Panc1 (cell line): Measurements from ENCODE around the gene WDFY2. TPM values are rescaled to one million over a fixed set of nuclear protein-coding genes. Genes with fewer than 3 reads are reported as not detected.

ENCODE experiments used
- ATAC-seq: fragments of 200-7000 bp; cut with Tn5 transposase; 2 replicates; pipeline ENCODE4 v1.9.1; 2020; ENCODE audit warnings: mild to moderate bottlenecking, moderate library complexity
- BruUV-seq: library from RNA; stranded (reverse); fragments of 400-500 nt; replicated peaks from 2 replicates; lab custom pipeline; 2021; lab: Mats Ljungman, UMichigan
- CTCF ChIA-PET: fragments of 300-600 bp; sonication (Branson Sonifier 250); formaldehyde crosslinking; loops from one replicate; lab custom pipeline; 2022; ENCODE audit warnings: antibody characterized with exemption; lab: Charles Lee
- POLR2A ChIA-PET: fragments of 300-600 bp; sonication (Branson Sonifier 250); formaldehyde crosslinking; loops from one replicate; lab custom pipeline; 2022; ENCODE audit warnings: antibody characterized with exemption; lab: Charles Lee
- DNase-seq: peaks from one replicate; pipeline ENCODE4 v3.0.0-alpha.2; 2010; ENCODE audit warnings: low read depth, low spot score
- H3K27ac ChIP-seq: 2 replicates; pipeline ENCODE4 v1.5.1; 2011; ENCODE audit warnings: mild to moderate bottlenecking, low read length, inconsistent platforms
- H3K27me3 ChIP-seq: fragments of 200-500 bp; sonication (Bioruptor generic); 2 replicates; pipeline ENCODE4 v1.6.0; 2014; ENCODE audit warnings: low read length, inconsistent platforms; ENCODE audit not compliant: control insufficient read depth, insufficient read depth
- H3K36me3 ChIP-seq: fragments of 200-500 bp; sonication (Bioruptor generic); 2 replicates; pipeline ENCODE4 v1.5.1; 2014; ENCODE audit warnings: inconsistent platforms, mild to moderate bottlenecking, low read length, moderate library complexity; ENCODE audit not compliant: control insufficient read depth, insufficient read depth
- H3K4me1 ChIP-seq: 2 replicates; pipeline ENCODE4 v1.5.1; 2011; ENCODE audit warnings: inconsistent platforms, mild to moderate bottlenecking, low read length, moderate library complexity; ENCODE audit not compliant: control insufficient read depth, insufficient read depth
- H3K4me3 ChIP-seq, 2 experiments: 2 replicates each; pipeline ENCODE4 v1.5.1; 2011 to 2012; ENCODE audit warnings: low read depth in 2 of 2, low read length in 2 of 2, mild to moderate bottlenecking in 2 of 2, inconsistent platforms in 1 of 2, moderate library complexity in 1 of 2
- H3K9me3 ChIP-seq: fragments of 200-500 bp; sonication (Bioruptor generic); 2 replicates; pipeline ENCODE4 v1.5.1; 2014; ENCODE audit warnings: low read depth, mild to moderate bottlenecking, inconsistent platforms, low read length, moderate library complexity; ENCODE audit not compliant: control insufficient read depth, insufficient read depth
- CTCF ChIP-seq: fragments of 450-650 bp; IDR thresholded peaks from 2 replicates; pipeline ENCODE4 v1.5.1; 2017; ENCODE audit warnings: mild to moderate bottlenecking
- POLR2AphosphoS5 ChIP-seq: IDR thresholded peaks from 2 replicates; pipeline ENCODE4 v1.6.1; 2012; ENCODE audit warnings: mild to moderate bottlenecking, low read depth, low read length, moderate library complexity
- SIN3A ChIP-seq: IDR thresholded peaks from 2 replicates; pipeline ENCODE4 v1.6.1; 2012; ENCODE audit warnings: low read depth, mild to moderate bottlenecking, low read length, moderate library complexity, borderline replicate concordance; ENCODE audit not compliant: insufficient read depth
- TCF7L2 ChIP-seq: IDR thresholded peaks from 2 replicates; pipeline ENCODE4 v1.6.1; 2011; ENCODE audit warnings: mild to moderate bottlenecking, low read depth, low read length, inconsistent platforms
- in situ Hi-C: cut with HindIII; loops from 2 replicates; pipeline ENCODE4 v1.10.0; 2016; ENCODE audit warnings: low sequenced_read_pairs, low pct_unique_long_range_greater_than_20kb
- intact Hi-C: fragments of 100-400 bp; cut with micrococcal nuclease; formaldehyde crosslinking; loops from one replicate; pipeline ENCODE4 v1.10.0; 2022; ENCODE audit not compliant: unreplicated experiment
- total RNA-seq: library from RNA; stranded (reverse); gene quantifications from one replicate; pipeline ENCODE4 v1.2.1, GENCODE V29; 2021; ENCODE audit not compliant: unreplicated experiment
- TF ChIP-seq, protein P1 (sequence below), 2 experiments: IDR thresholded peaks; 2 replicates each; pipeline ENCODE4 v1.6.1; 2011 to 2012; ENCODE audit warnings: low read depth in 2 of 2, control low read depth in 1 of 2, low read length in 1 of 2, mild to moderate bottlenecking in 1 of 2, moderate library complexity in 1 of 2; ENCODE audit not compliant: insufficient read depth in 1 of 2

Gene WDFY2
- total RNA-seq, 1 experiment from 2014 or later, result 7.8 TPM

DNA sequence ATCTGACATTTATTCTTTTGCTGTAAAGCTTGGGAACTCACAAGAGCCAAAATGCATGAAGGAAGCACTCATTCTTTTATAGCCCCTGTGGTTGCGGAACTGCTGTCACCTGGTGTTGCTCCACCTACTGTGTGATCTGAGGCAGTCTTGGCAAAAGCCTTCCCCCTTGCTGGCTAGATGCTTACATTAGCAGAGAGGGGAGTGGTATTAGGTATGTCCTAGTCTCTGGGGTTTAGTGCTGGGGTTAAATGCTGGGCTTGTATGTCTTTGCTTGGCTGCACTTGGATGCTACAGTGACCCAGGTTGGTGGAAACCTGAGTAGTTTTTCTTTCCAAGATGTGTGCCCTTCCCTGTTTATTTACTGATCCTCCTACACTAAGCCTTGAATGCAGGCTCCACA lies 99.3 kb downstream of the WDFY2 start:
- Histone ChIP-seq H3K27me3 (no peaks in the 10 kb centered on the region), H3K36me3 (no peaks in the 10 kb centered on the region), H3K27ac (no peak overlapping the region), H3K4me1 (peaks cover 3% of the 10 kb centered on the region), H3K9me3 (no peaks in the 10 kb centered on the region), H3K4me3 (no peak overlapping the region)
- no TSS peak for BruUV-seq
- intact Hi-C loops (no loop called here), in situ Hi-C loops (no loop called here)
- POLR2A ChIA-PET, result no interaction called here
- DNase-seq, result no peak
- TF ChIP-seq, protein P1, sequence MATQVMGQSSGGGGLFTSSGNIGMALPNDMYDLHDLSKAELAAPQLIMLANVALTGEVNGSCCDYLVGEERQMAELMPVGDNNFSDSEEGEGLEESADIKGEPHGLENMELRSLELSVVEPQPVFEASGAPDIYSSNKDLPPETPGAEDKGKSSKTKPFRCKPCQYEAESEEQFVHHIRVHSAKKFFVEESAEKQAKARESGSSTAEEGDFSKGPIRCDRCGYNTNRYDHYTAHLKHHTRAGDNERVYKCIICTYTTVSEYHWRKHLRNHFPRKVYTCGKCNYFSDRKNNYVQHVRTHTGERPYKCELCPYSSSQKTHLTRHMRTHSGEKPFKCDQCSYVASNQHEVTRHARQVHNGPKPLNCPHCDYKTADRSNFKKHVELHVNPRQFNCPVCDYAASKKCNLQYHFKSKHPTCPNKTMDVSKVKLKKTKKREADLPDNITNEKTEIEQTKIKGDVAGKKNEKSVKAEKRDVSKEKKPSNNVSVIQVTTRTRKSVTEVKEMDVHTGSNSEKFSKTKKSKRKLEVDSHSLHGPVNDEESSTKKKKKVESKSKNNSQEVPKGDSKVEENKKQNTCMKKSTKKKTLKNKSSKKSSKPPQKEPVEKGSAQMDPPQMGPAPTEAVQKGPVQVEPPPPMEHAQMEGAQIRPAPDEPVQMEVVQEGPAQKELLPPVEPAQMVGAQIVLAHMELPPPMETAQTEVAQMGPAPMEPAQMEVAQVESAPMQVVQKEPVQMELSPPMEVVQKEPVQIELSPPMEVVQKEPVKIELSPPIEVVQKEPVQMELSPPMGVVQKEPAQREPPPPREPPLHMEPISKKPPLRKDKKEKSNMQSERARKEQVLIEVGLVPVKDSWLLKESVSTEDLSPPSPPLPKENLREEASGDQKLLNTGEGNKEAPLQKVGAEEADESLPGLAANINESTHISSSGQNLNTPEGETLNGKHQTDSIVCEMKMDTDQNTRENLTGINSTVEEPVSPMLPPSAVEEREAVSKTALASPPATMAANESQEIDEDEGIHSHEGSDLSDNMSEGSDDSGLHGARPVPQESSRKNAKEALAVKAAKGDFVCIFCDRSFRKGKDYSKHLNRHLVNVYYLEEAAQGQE (IDR thresholded peaks at IDR 0.05; ENCODE audit: insufficient read depth in 1 of 2, low read depth in 2 of 2, low read length in 1 of 2), result no peak
- no peak for TF ChIP-seq TCF7L2
- no peak for TF ChIP-seq SIN3A
- no peak for TF ChIP-seq CTCF
- no peak for TF ChIP-seq POLR2AphosphoS5
- no peak for ATAC-seq
- CTCF ChIA-PET, result interaction anchor here (0.7 kb wide), 1 partner anchor 15 kb away, joined by 9 read pairs; no protein-coding TSS in a partner anchor

DNA sequence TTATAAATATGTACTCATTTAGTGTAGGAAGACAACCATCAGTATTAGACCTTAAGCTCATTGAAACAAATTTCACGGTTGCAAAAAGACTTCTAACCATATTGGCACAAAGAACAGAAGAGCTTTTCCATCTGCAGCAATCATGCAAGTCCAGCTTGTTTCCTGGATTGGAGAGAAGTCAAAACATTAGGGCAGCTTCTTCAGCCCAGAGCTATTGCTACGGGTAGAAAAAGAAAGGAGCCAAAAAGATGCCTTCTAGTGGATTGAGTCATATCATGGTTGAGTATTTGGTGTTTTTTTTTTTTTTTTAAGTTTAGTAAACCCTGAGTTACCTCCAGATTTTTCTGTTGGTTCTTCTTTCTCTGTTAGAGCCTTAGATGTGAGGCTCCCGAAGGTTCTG lies 99.8 kb downstream of the WDFY2 start:
- H3K4me1 ChIP-seq, result peaks cover 8% of the 10 kb centered on the region

More for the DNA sequence above, 99.8 kb downstream of the WDFY2 start:
- no peaks in the 10 kb centered on the region for H3K36me3 ChIP-seq
- POLR2A ChIA-PET, result interaction anchor here (0.6 kb wide), 1 partner anchor 324 kb away, joined by 3 read pairs; no protein-coding TSS in a partner anchor
- no TSS peak for BruUV-seq
- H3K4me3 ChIP-seq, result no peak overlapping the region
- in situ Hi-C loops (no loop called here), intact Hi-C loops (no loop called here)
- H3K27ac ChIP-seq, result no peak overlapping the region
- CTCF ChIA-PET, result interaction anchor here (0.7 kb wide), 1 partner anchor 14 kb away, joined by 9 read pairs; no protein-coding TSS in a partner anchor
- DNase-seq, result no peak
- no peaks in the 10 kb centered on the region for H3K9me3 ChIP-seq
- no peaks in the 10 kb centered on the region for H3K27me3 ChIP-seq
- TF ChIP-seq SIN3A, result no peak
- TF ChIP-seq, protein P1 (IDR thresholded peaks at IDR 0.05; ENCODE audit: insufficient read depth in 1 of 2, low read depth in 2 of 2, low read length in 1 of 2), result no peak
- TF ChIP-seq TCF7L2, result no peak
- no peak for TF ChIP-seq CTCF
- no peak for TF ChIP-seq POLR2AphosphoS5
- no peak for ATAC-seq
